WTC11 (cell line): ENCODE results near the gene BAG3. TPM values are rescaled to one million over a fixed set of nuclear protein-coding genes. Genes with fewer than 3 reads are reported as not detected.

ENCODE experiments used
- ATAC-seq: fragments of 200-7000 bp; cut with Tn5 transposase; 2 replicates; pipeline ENCODE4 v1.10.0; 2021; ENCODE audit warnings: mild to moderate bottlenecking, moderate library complexity
- CTCF ChIA-PET: fragments of 300-600 bp; sonication (Branson Sonifier 250); formaldehyde crosslinking; loops from one replicate; lab custom pipeline; 2021; ENCODE audit warnings: antibody characterized with exemption; lab: Charles Lee
- POLR2A ChIA-PET: fragments of 350-600 bp; sonication (Branson Sonifier 250); formaldehyde crosslinking; loops from one replicate; lab custom pipeline; 2021; ENCODE audit warnings: antibody characterized with exemption; lab: Charles Lee
- DNase-seq: peaks from one replicate; pipeline ENCODE4 v3.0.0; 2021; ENCODE audit warnings: low spot score
- H3K27ac Mint-ChIP-seq: 2 replicates; pipeline ENCODE4 v1.8.0; 2021; ENCODE audit warnings: mixed read lengths
- H3K27me3 Mint-ChIP-seq: 2 replicates; pipeline ENCODE4 v1.8.0; 2021; ENCODE audit warnings: low read depth, mild to moderate bottlenecking, moderate library complexity, mixed read lengths
- H3K36me3 Mint-ChIP-seq: 2 replicates; pipeline ENCODE4 v1.8.0; 2021; ENCODE audit warnings: mixed read lengths
- H3K4me1 Mint-ChIP-seq: 2 replicates; pipeline ENCODE4 v1.8.0; 2022; ENCODE audit warnings: mixed read lengths
- H3K4me3 Mint-ChIP-seq: 2 replicates; pipeline ENCODE4 v1.8.0; 2021; ENCODE audit warnings: mild to moderate bottlenecking, moderate library complexity, mixed read lengths
- H3K9me3 Mint-ChIP-seq: 2 replicates; pipeline ENCODE4 v1.8.0; 2021; ENCODE audit warnings: mixed read lengths
- AR ChIP-seq: fragments of 250-450 bp; sonication (Bioruptor Pico); IDR thresholded peaks from 2 replicates; pipeline ENCODE4 v1.9.0; 2021; ENCODE audit warnings: mild to moderate bottlenecking
- CREB1 ChIP-seq: sonication (generic); formaldehyde crosslinking; IDR thresholded peaks from 2 replicates; pipeline ENCODE4 v1.8.0; 2023; ENCODE audit warnings: mild to moderate bottlenecking, missing genetic modification reagents
- CTCF ChIP-seq: fragments of 200-600 bp; IDR thresholded peaks from 2 replicates; pipeline ENCODE4 v1.8.0; 2022; ENCODE audit warnings: antibody characterized with exemption
- EMX1 ChIP-seq: fragments of 250-450 bp; sonication (Bioruptor Pico); IDR thresholded peaks from 2 replicates; pipeline ENCODE4 v1.8.0; 2021; ENCODE audit warnings: mild to moderate bottlenecking
- FOXJ3 ChIP-seq: sonication (generic); formaldehyde crosslinking; IDR thresholded peaks from 2 replicates; pipeline ENCODE4 v1.9.0; 2021; ENCODE audit warnings: missing genetic modification reagents, mild to moderate bottlenecking, borderline replicate concordance
- IRF2 ChIP-seq: sonication (generic); formaldehyde crosslinking; IDR thresholded peaks from 2 replicates; pipeline ENCODE4 v1.8.0; 2022; ENCODE audit warnings: low read depth, missing genetic modification reagents, borderline replicate concordance
- MLX ChIP-seq: sonication (generic); formaldehyde crosslinking; IDR thresholded peaks from 2 replicates; pipeline ENCODE4 v1.8.1; 2023; ENCODE audit warnings: mild to moderate bottlenecking, missing genetic modification reagents, moderate library complexity
- RELA ChIP-seq: sonication (generic); formaldehyde crosslinking; IDR thresholded peaks from 2 replicates; pipeline ENCODE4 v1.8.1; 2022; ENCODE audit warnings: missing genetic modification reagents, mild to moderate bottlenecking, borderline replicate concordance
- RORB ChIP-seq: fragments of 250-450 bp; sonication (Bioruptor Pico); IDR thresholded peaks from 2 replicates; pipeline ENCODE4 v1.9.0; 2021; ENCODE audit warnings: mild to moderate bottlenecking
- TCF7 ChIP-seq: sonication (generic); formaldehyde crosslinking; IDR thresholded peaks from 2 replicates; pipeline ENCODE4 v1.8.0; 2022; ENCODE audit warnings: mild to moderate bottlenecking, low read depth, missing genetic modification reagents, moderate library complexity
- ZNF121 ChIP-seq: sonication (generic); formaldehyde crosslinking; IDR thresholded peaks from 2 replicates; pipeline ENCODE4 v1.8.0; 2023; ENCODE audit warnings: missing genetic modification reagents
- ZNF423 ChIP-seq: fragments of 250-450 bp; sonication (Bioruptor Pico); IDR thresholded peaks from 2 replicates; pipeline ENCODE4 v2.1.2; 2022; ENCODE audit warnings: mild to moderate bottlenecking, moderate library complexity
- total RNA-seq: library from RNA; stranded (reverse); gene quantifications from 3 replicates; pipeline ENCODE4 v1.2.3, GENCODE V29; 2021
- TF ChIP-seq, protein P1 (sequence below): sonication (generic); formaldehyde crosslinking; IDR thresholded peaks from 2 replicates; pipeline ENCODE4 v1.8.0; 2022; ENCODE audit warnings: mild to moderate bottlenecking, missing genetic modification reagents
- TF ChIP-seq, protein P2 (sequence below): sonication (generic); formaldehyde crosslinking; conservative IDR thresholded peaks from 2 replicates; pipeline ENCODE4 v1.8.1; 2023; ENCODE audit warnings: mild to moderate bottlenecking, low read depth, missing genetic modification reagents, moderate library complexity
- TF ChIP-seq, protein P3 (sequence below): sonication (generic); formaldehyde crosslinking; IDR thresholded peaks from 2 replicates; pipeline ENCODE4 v1.8.1; 2023; ENCODE audit warnings: mild to moderate bottlenecking, moderate library complexity, missing genetic modification reagents
- TF ChIP-seq, protein P4 (sequence below): sonication (generic); formaldehyde crosslinking; IDR thresholded peaks from 2 replicates; pipeline ENCODE4 v1.8.0; 2023; ENCODE audit warnings: mild to moderate bottlenecking, missing genetic modification reagents

The BAG3 gene
- total RNA-seq, 1 experiment from 2014 or later = 15.7 TPM

DNA sequence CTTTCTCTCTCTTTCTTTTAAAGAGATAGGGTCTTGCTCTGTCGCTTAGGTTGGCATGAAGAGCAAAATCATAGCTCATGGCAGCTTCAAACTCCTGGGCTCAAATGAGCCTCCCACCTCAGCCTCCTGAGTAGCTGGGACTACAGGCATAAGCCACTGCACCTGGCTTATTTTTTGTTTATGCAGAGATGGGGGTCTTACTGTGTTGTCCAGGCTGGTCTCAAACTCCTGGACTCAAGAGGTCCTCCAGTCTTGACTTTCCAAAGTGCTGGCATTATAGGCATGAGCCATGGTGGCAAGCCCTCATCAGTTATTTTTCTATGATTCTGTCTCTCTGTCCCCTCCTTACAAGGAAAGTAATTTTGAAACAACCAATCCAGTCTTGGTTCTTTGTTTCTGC is 1.1 kb upstream of the BAG3 start:
- H3K27ac Mint-ChIP-seq = peak overlapping the region; percentile 31
- CTCF ChIA-PET = no interaction called here
- ATAC-seq (no peak), DNase-seq (no peak)
- POLR2A ChIA-PET = no interaction called here
- H3K9me3 Mint-ChIP-seq = peaks cover 5% of the 10 kb centered on the region; the same call in 1 of the 2 replicates
- H3K4me3 Mint-ChIP-seq = peak overlapping the region; percentile 88
- peaks cover 35% of the 10 kb centered on the region for H3K4me1 Mint-ChIP-seq
- peak; percentile 56; the same call in 1 of the 2 replicates for TF ChIP-seq ZNF121 (CRISPR knock-in tag)
- TF ChIP-seq CTCF = no peak
- no peaks in the 10 kb centered on the region; the same call in 1 of the 2 replicates for H3K27me3 Mint-ChIP-seq
- no peaks in the 10 kb centered on the region for H3K36me3 Mint-ChIP-seq

GRCh38 chr10:119651514-119652360 is 557 bp downstream of the BAG3 start:
- Mint-ChIP-seq H3K27me3 (no peaks in the 10 kb centered on the region; the same call in 1 of the 2 replicates), H3K4me1 (peaks cover 40% of the 10 kb centered on the region), H3K36me3 (no peaks in the 10 kb centered on the region), H3K9me3 (no peaks in the 10 kb centered on the region), H3K4me3 (peak overlapping the region; percentile 71), H3K27ac (no peak overlapping the region)
- ATAC-seq (peak; percentile 14), DNase-seq (no peak)
- ChIA-PET CTCF (interaction anchor here (0.6 to 1.4 kb wide), 9 partner anchors 18 to 206 kb away, joined by 3 to 10 read pairs (median 4); partner anchors contain the start of gene INPP5F), POLR2A (interaction anchor here (0.7 to 1.2 kb wide), 7 partner anchors 13 to 450 kb away, joined by 3 to 27 read pairs (median 4); partner anchors contain the start of genes INPP5F and TIAL1)
- TF ChIP-seq RELA (CRISPR knock-in tag) (no peak), MLX (no peak), EMX1 (CRISPR knock-in tag) (no peak), TCF7 (CRISPR knock-in tag) (no peak), CREB1 (CRISPR knock-in tag) (no peak), ZNF423 (CRISPR knock-in tag) (no peak), RORB (no peak), FOXJ3 (no peak), IRF2 (CRISPR knock-in tag) (no peak), AR (CRISPR knock-in tag) (no peak), CTCF (no peak)
- TF ChIP-seq, protein P1, sequence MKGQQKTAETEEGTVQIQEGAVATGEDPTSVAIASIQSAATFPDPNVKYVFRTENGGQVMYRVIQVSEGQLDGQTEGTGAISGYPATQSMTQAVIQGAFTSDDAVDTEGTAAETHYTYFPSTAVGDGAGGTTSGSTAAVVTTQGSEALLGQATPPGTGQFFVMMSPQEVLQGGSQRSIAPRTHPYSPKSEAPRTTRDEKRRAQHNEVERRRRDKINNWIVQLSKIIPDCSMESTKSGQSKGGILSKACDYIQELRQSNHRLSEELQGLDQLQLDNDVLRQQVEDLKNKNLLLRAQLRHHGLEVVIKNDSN (CRISPR knock-in tag) = no peak
- TF ChIP-seq, protein P2, sequence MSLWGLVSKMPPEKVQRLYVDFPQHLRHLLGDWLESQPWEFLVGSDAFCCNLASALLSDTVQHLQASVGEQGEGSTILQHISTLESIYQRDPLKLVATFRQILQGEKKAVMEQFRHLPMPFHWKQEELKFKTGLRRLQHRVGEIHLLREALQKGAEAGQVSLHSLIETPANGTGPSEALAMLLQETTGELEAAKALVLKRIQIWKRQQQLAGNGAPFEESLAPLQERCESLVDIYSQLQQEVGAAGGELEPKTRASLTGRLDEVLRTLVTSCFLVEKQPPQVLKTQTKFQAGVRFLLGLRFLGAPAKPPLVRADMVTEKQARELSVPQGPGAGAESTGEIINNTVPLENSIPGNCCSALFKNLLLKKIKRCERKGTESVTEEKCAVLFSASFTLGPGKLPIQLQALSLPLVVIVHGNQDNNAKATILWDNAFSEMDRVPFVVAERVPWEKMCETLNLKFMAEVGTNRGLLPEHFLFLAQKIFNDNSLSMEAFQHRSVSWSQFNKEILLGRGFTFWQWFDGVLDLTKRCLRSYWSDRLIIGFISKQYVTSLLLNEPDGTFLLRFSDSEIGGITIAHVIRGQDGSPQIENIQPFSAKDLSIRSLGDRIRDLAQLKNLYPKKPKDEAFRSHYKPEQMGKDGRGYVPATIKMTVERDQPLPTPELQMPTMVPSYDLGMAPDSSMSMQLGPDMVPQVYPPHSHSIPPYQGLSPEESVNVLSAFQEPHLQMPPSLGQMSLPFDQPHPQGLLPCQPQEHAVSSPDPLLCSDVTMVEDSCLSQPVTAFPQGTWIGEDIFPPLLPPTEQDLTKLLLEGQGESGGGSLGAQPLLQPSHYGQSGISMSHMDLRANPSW (CRISPR knock-in tag) = no peak
- TF ChIP-seq, protein P3, sequence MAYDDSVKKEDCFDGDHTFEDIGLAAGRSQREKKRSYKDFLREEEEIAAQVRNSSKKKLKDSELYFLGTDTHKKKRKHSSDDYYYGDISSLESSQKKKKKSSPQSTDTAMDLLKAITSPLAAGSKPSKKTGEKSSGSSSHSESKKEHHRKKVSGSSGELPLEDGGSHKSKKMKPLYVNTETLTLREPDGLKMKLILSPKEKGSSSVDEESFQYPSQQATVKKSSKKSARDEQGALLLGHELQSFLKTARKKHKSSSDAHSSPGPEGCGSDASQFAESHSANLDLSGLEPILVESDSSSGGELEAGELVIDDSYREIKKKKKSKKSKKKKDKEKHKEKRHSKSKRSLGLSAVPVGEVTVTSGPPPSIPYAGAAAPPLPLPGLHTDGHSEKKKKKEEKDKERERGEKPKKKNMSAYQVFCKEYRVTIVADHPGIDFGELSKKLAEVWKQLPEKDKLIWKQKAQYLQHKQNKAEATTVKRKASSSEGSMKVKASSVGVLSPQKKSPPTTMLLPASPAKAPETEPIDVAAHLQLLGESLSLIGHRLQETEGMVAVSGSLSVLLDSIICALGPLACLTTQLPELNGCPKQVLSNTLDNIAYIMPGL (CRISPR knock-in tag) = peak; percentile 68; the same call in 1 of the 2 replicates
- TF ChIP-seq, protein P4, sequence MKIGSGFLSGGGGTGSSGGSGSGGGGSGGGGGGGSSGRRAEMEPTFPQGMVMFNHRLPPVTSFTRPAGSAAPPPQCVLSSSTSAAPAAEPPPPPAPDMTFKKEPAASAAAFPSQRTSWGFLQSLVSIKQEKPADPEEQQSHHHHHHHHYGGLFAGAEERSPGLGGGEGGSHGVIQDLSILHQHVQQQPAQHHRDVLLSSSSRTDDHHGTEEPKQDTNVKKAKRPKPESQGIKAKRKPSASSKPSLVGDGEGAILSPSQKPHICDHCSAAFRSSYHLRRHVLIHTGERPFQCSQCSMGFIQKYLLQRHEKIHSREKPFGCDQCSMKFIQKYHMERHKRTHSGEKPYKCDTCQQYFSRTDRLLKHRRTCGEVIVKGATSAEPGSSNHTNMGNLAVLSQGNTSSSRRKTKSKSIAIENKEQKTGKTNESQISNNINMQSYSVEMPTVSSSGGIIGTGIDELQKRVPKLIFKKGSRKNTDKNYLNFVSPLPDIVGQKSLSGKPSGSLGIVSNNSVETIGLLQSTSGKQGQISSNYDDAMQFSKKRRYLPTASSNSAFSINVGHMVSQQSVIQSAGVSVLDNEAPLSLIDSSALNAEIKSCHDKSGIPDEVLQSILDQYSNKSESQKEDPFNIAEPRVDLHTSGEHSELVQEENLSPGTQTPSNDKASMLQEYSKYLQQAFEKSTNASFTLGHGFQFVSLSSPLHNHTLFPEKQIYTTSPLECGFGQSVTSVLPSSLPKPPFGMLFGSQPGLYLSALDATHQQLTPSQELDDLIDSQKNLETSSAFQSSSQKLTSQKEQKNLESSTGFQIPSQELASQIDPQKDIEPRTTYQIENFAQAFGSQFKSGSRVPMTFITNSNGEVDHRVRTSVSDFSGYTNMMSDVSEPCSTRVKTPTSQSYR (CRISPR knock-in tag) = no peak
